Stimulated activated CD8-positive, alpha-beta memory T cell treated with anti-CD3 and anti-CD28 coated beads, Interleukin-15, amount 100 ng/mL, for 48 hours (primary cell): ENCODE results near the gene EEIG1.
"Not testable (repeated sequence)": the region's sequence is repeated elsewhere in the genome, so short reads cannot be mapped to it uniquely, and the experiment has no call there.

Source experiments
- DNase-seq, 2 donors: peaks; one replicate each; pipeline ENCODE4 v3.0.0-alpha.2; 2020; ENCODE audit warnings: low read depth in 2 of 2

Gene EEIG1

GRCh38 chr9:127980706-127981558 lies at the start of gene EEIG1:
Gene EEIG1 (minus strand): TSS chr9:127980989. CDS start chr9:127980137, 852 bp downstream.
- peak; percentile 95 to 97 for DNase-seq

- no peak for DNase-seq
These were observed 46.9 kb upstream of the EEIG1 start for GRCh38 chr9:128027705-128028104.

GRCh38 chr9:128026773-128027541 lies 46.2 kb upstream of the EEIG1 start:
- DNase-seq, result peak; percentile 36 to 47

GRCh38 chr9:128026255-128026772 lies 45.5 kb upstream of the EEIG1 start:
- peak; percentile 58 to 59 for DNase-seq

GRCh38 chr9:128025736-128026135 lies 44.9 kb upstream of the EEIG1 start:
- no peak for DNase-seq

- no peak for DNase-seq
These were observed 44.0 kb upstream of the EEIG1 start for GRCh38 chr9:128024761-128025308.

- DNase-seq, result not testable (repeated sequence)
These were observed 42.9 kb upstream of the EEIG1 start for GRCh38 chr9:128023671-128024070.

GRCh38 chr9:128022886-128023285 lies 42.1 kb upstream of the EEIG1 start:
- no peak for DNase-seq

- DNase-seq, result no peak
These were observed 40.3 kb upstream of the EEIG1 start for GRCh38 chr9:128021098-128021497.

GRCh38 chr9:128020692-128021091 lies 39.9 kb upstream of the EEIG1 start:
- no peak for DNase-seq

- DNase-seq, result no peak
These were observed 34.9 kb upstream of the EEIG1 start for GRCh38 chr9:128015696-128016095.

GRCh38 chr9:128011071-128011817 lies 30.5 kb upstream of the EEIG1 start:
- no peak for DNase-seq

- DNase-seq, result no peak
These were observed 28.9 kb upstream of the EEIG1 start for GRCh38 chr9:128009639-128010038.

GRCh38 chr9:128008171-128008570 lies 27.4 kb upstream of the EEIG1 start:
- no peak for DNase-seq

- peak; percentile 75 to 77 for DNase-seq
These were observed 26.9 kb upstream of the EEIG1 start for GRCh38 chr9:128007566-128008138.

GRCh38 chr9:128006332-128006996 lies 25.7 kb upstream of the EEIG1 start:
- DNase-seq, result no peak

GRCh38 chr9:128005923-128006322 lies 25.1 kb upstream of the EEIG1 start:
- DNase-seq, result no peak

GRCh38 chr9:128003966-128004604 lies 23.3 kb upstream of the EEIG1 start:
- DNase-seq, result no peak

GRCh38 chr9:128002959-128003358 lies 22.2 kb upstream of the EEIG1 start:
- no peak for DNase-seq

- no peak for DNase-seq
These were observed 21.1 kb upstream of the EEIG1 start for GRCh38 chr9:128001779-128002298.
